Chondrocyte (in vitro differentiated cells): ENCODE results near the gene TIRAP. TPM values are rescaled to one million over a fixed set of nuclear protein-coding genes. Genes with fewer than 3 reads are reported as not detected.

Experiments
- DNase-seq: peaks from one replicate; pipeline ENCODE4 v3.0.0; 2021; ENCODE audit warnings: mixed read lengths, low spot score
- H3K27ac Mint-ChIP-seq: one replicate; pipeline ENCODE4 v1.8.0; 2021; ENCODE audit warnings: mild to moderate bottlenecking, moderate library complexity, mixed read lengths; ENCODE audit not compliant: unreplicated experiment
- H3K27me3 Mint-ChIP-seq: 2 replicates; pipeline ENCODE4 v1.8.0; 2021; ENCODE audit warnings: low read depth, mixed read lengths
- H3K36me3 Mint-ChIP-seq: 2 replicates; pipeline ENCODE4 v1.8.0; 2021; ENCODE audit warnings: low read depth, mixed read lengths
- H3K4me1 Mint-ChIP-seq: 2 replicates; pipeline ENCODE4 v1.8.0; 2021; ENCODE audit warnings: low read depth, mild to moderate bottlenecking, mixed read lengths
- H3K4me3 Mint-ChIP-seq: one replicate; pipeline ENCODE4 v1.8.0; 2021; ENCODE audit warnings: mild to moderate bottlenecking, moderate library complexity, mixed read lengths; ENCODE audit not compliant: unreplicated experiment
- H3K9me3 Mint-ChIP-seq: 2 replicates; pipeline ENCODE4 v1.8.0; 2021; ENCODE audit warnings: low read depth, mixed read lengths
- total RNA-seq: library from RNA; stranded (reverse); gene quantifications from 3 replicates; pipeline ENCODE4 v1.2.1, GENCODE V29; 2021
- TF ChIP-seq, protein P1 (sequence below): fragments of 200-600 bp; sonication (generic); IDR thresholded peaks from 2 replicates; pipeline ENCODE4 v1.5.0; 2021; ENCODE audit warnings: antibody characterized with exemption, mild to moderate bottlenecking, moderate library complexity

Gene TIRAP
- total RNA-seq, 1 donor from 2014 or later, result 8.6 TPM

DNA sequence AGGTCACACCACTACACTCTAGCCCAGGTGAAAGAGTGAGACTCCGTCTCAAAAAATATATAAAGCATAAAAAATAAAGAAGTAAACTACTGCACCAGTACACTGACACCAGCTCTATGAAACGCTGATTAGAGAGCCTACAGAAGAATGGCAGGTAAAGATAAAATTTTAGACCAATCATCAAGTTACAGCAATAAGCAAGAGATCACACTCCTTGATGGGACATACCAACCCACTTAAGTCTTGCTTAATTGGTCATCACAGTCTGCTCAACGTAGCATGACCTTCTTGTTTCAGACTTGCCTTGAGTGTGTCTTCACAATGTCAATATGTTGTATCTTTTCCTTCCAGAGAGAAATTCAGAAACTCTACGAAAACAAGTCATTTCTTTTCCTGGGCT, 26.7 kb upstream of the TIRAP start:
- Mint-ChIP-seq H3K27me3 (no peaks in the 10 kb centered on the region), H3K27ac (no peak overlapping the region), H3K36me3 (peaks cover 13% of the 10 kb centered on the region), H3K4me3 (no peak overlapping the region), H3K9me3 (no peaks in the 10 kb centered on the region), H3K4me1 (peaks cover 7% of the 10 kb centered on the region)
- DNase-seq, result no peak
- TF ChIP-seq, protein P1, sequence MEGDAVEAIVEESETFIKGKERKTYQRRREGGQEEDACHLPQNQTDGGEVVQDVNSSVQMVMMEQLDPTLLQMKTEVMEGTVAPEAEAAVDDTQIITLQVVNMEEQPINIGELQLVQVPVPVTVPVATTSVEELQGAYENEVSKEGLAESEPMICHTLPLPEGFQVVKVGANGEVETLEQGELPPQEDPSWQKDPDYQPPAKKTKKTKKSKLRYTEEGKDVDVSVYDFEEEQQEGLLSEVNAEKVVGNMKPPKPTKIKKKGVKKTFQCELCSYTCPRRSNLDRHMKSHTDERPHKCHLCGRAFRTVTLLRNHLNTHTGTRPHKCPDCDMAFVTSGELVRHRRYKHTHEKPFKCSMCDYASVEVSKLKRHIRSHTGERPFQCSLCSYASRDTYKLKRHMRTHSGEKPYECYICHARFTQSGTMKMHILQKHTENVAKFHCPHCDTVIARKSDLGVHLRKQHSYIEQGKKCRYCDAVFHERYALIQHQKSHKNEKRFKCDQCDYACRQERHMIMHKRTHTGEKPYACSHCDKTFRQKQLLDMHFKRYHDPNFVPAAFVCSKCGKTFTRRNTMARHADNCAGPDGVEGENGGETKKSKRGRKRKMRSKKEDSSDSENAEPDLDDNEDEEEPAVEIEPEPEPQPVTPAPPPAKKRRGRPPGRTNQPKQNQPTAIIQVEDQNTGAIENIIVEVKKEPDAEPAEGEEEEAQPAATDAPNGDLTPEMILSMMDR, result no peak

- TF ChIP-seq, protein P1, result no peak
- no peak for DNase-seq
- Mint-ChIP-seq H3K27ac (no peak overlapping the region), H3K9me3 (no peaks in the 10 kb centered on the region), H3K4me3 (no peak overlapping the region), H3K36me3 (peaks cover 15% of the 10 kb centered on the region), H3K27me3 (no peaks in the 10 kb centered on the region), H3K4me1 (peaks cover 7% of the 10 kb centered on the region)
Observed at GRCh38 chr11:126257144-126257543, 25.7 kb upstream of the TIRAP start.

- peaks cover 7% of the 10 kb centered on the region for H3K4me1 Mint-ChIP-seq
- H3K27ac Mint-ChIP-seq, result peak overlapping the region; percentile 22
- no peaks in the 10 kb centered on the region for H3K9me3 Mint-ChIP-seq
- H3K4me3 Mint-ChIP-seq, result no peak overlapping the region
- no peaks in the 10 kb centered on the region for H3K27me3 Mint-ChIP-seq
- TF ChIP-seq, protein P1, result no peak
- H3K36me3 Mint-ChIP-seq, result peaks cover 15% of the 10 kb centered on the region
- DNase-seq, result no peak
Observed at GRCh38 chr11:126257764-126258163, 25.1 kb upstream of the TIRAP start.

DNA sequence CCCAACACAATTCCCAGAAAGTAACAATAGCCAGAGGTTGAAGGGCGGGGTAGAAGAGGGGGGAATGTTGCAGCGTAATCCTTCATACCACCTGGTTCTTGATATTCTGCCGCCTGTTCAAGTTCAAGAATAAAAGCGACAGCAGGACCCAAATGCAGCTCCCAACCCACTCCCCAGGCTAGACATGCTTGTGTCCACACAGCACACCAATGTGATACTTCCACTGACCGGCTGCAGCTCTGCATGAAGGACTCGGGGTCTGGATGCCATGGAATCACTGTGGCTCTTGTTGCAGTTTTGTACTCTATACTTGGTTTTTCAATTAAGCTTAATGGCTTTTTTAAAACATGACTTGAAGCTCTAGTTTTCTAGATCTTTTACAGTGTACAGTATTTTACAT, 20.7 kb upstream of the TIRAP start:
- TF ChIP-seq, protein P1, result no peak
- DNase-seq, result no peak
- Mint-ChIP-seq H3K36me3 (peaks cover 36% of the 10 kb centered on the region), H3K27ac (no peak overlapping the region), H3K4me1 (peaks cover 18% of the 10 kb centered on the region), H3K4me3 (no peak overlapping the region), H3K27me3 (no peaks in the 10 kb centered on the region), H3K9me3 (no peaks in the 10 kb centered on the region)

DNA sequence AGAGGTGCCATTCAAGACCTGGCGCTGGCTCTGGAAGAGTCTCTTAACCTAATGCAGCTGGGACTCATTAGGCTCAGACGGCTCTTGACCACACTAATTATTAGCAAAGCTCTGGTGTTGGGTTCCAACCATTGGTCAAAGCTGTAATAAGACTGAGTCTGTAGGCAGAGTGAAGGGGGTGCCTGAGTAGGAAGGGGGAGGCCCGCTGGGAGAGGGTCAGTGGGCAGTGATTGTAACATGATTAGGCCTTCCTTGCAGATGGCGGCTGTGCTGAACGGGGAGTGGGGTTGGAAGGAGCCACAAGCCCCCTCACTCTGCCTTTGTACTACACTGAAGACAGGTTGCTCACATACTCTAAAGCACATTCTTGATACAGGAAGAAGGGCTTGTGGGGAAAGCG, 19.4 kb upstream of the TIRAP start:
- H3K9me3 Mint-ChIP-seq, result no peaks in the 10 kb centered on the region
- H3K4me1 Mint-ChIP-seq, result peaks cover 20% of the 10 kb centered on the region
- no peaks in the 10 kb centered on the region for H3K27me3 Mint-ChIP-seq
- TF ChIP-seq, protein P1, result no peak
- no peak for DNase-seq
- H3K4me3 Mint-ChIP-seq, result no peak overlapping the region
- H3K36me3 Mint-ChIP-seq, result peaks cover 36% of the 10 kb centered on the region
- no peak overlapping the region for H3K27ac Mint-ChIP-seq
